Measurements from ENCODE around the gene IL26. TPM values are rescaled to one million over a fixed set of nuclear protein-coding genes. Genes with fewer than 3 reads are reported as not detected.

IL26 gene
- total and polyA plus RNA-seq, 4 donors, result not detected

DNA sequence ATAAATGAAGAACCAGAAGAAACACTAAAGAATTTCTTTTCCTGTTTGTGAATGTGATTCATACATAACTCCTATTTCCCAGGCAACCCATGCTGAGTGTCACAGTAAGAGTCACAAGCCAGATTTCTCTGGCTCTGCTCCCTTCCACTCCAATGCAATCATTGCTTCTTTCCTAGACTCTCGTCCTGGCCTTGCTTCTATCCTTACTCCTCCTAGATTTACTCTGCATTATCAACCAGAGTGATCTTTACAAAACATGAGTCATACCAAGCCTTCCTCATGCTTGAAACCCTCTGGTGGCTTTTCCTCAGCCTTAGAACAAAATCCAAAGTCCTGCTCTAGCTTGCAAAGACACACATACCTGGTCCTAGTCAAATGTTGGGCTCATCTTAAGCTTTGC, 14.5 kb upstream of the IL26 start:
- Histone ChIP-seq H3K4me3 (no peak overlapping the region), H3K27me3 (ENCODE audit: control insufficient read depth in 3 of 3, insufficient read depth in 3 of 3, low read length in 2 of 3) (no peaks in the 10 kb centered on the region), H3K4me1 (ENCODE audit: control insufficient read depth in 5 of 5, insufficient read depth in 5 of 5, low read length in 5 of 5) (peaks cover 0 to 15% (median 2%) of the 10 kb centered on the region in 5 donors), H3K9ac (ENCODE audit: insufficient read depth in 1 of 2, low read length in 2 of 2) (no peak overlapping the region), H3K36me3 (ENCODE audit: control insufficient read depth in 4 of 4, insufficient read depth in 4 of 4, low read length in 4 of 4) (no peaks in the 10 kb centered on the region), H3K9me3 (ENCODE audit: control insufficient read depth in 4 of 4, insufficient read depth in 3 of 4, low read length in 3 of 4) (no peaks in the 10 kb centered on the region), H3K27ac (ENCODE audit: low read depth in 1 of 2, low read length in 1 of 2) (no peak overlapping the region)
- DNase-seq, result peak in 2 of 3 donors; percentile 17 to 49
- ATAC-seq (ENCODE audit: insufficient read depth, low FRiP score), result no peak
- TF ChIP-seq, protein P1, sequence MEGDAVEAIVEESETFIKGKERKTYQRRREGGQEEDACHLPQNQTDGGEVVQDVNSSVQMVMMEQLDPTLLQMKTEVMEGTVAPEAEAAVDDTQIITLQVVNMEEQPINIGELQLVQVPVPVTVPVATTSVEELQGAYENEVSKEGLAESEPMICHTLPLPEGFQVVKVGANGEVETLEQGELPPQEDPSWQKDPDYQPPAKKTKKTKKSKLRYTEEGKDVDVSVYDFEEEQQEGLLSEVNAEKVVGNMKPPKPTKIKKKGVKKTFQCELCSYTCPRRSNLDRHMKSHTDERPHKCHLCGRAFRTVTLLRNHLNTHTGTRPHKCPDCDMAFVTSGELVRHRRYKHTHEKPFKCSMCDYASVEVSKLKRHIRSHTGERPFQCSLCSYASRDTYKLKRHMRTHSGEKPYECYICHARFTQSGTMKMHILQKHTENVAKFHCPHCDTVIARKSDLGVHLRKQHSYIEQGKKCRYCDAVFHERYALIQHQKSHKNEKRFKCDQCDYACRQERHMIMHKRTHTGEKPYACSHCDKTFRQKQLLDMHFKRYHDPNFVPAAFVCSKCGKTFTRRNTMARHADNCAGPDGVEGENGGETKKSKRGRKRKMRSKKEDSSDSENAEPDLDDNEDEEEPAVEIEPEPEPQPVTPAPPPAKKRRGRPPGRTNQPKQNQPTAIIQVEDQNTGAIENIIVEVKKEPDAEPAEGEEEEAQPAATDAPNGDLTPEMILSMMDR (IDR thresholded peaks at IDR 0.05; ENCODE audit: control extremely low read depth, extremely low read depth), result no peak
- 72 to 90% methylated on average over 1 of the region's 1 CpG for WGBS, 2 donors

- H3K4me1 ChIP-seq (ENCODE audit: control insufficient read depth in 5 of 5, insufficient read depth in 5 of 5, low read length in 5 of 5), result peaks cover 0 to 12% (median 2%) of the 10 kb centered on the region in 5 donors
- H3K9me3 ChIP-seq (ENCODE audit: control insufficient read depth in 4 of 4, insufficient read depth in 3 of 4, low read length in 3 of 4), result no peaks in the 10 kb centered on the region
- H3K9ac ChIP-seq (ENCODE audit: insufficient read depth in 1 of 2, low read length in 2 of 2), result no peak overlapping the region
- H3K4me3 ChIP-seq, result no peak overlapping the region
- 90 to 92% methylated on average over 6 of the region's 6 CpGs for WGBS, 2 donors
- TF ChIP-seq, protein P1 (IDR thresholded peaks at IDR 0.05; ENCODE audit: control extremely low read depth, extremely low read depth), result no peak
- H3K27ac ChIP-seq (ENCODE audit: low read depth in 1 of 2, low read length in 1 of 2), result no peak overlapping the region
- H3K36me3 ChIP-seq (ENCODE audit: control insufficient read depth in 4 of 4, insufficient read depth in 4 of 4, low read length in 4 of 4), result no peaks in the 10 kb centered on the region
- DNase-seq (no peak), ATAC-seq (ENCODE audit: insufficient read depth, low FRiP score) (no peak)
- H3K27me3 ChIP-seq (ENCODE audit: control insufficient read depth in 3 of 3, insufficient read depth in 3 of 3, low read length in 2 of 3), result no peaks in the 10 kb centered on the region
Observed at GRCh38 chr12:68239309-68239982, 13.8 kb upstream of the IL26 start.

DNA sequence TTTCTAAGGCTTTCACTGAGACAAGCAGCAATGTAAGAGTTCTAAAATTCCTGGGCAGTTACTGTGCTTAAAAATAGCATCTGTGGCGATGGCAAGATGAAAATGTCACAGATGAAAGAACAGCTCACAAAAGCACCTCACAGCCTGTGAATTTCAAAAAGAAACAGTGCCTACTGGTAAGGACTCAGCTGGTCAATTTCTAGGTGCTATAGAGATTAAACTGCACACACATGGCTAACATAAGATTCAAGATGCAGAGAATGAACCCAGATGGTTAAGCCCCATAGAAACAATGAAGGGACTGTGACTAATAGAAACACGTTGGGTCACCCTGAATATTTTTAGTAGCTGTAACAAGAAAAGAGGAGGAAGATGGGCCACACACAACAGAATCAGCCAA, 12.0 kb upstream of the IL26 start:
- 63 to 66% methylated on average over 2 of the region's 2 CpGs for WGBS, 2 donors
- Histone ChIP-seq H3K4me3 (no peak overlapping the region), H3K27ac (ENCODE audit: low read depth in 1 of 2, low read length in 1 of 2) (no peak overlapping the region), H3K4me1 (ENCODE audit: control insufficient read depth in 5 of 5, insufficient read depth in 5 of 5, low read length in 5 of 5) (peaks cover 0 to 6% (median 0%) of the 10 kb centered on the region in 5 donors), H3K27me3 (ENCODE audit: control insufficient read depth in 3 of 3, insufficient read depth in 3 of 3, low read length in 2 of 3) (no peaks in the 10 kb centered on the region), H3K36me3 (ENCODE audit: control insufficient read depth in 4 of 4, insufficient read depth in 4 of 4, low read length in 4 of 4) (no peaks in the 10 kb centered on the region), H3K9me3 (ENCODE audit: control insufficient read depth in 4 of 4, insufficient read depth in 3 of 4, low read length in 3 of 4) (no peaks in the 10 kb centered on the region), H3K9ac (ENCODE audit: insufficient read depth in 1 of 2, low read length in 2 of 2) (no peak overlapping the region)
- TF ChIP-seq, protein P1 (IDR thresholded peaks at IDR 0.05; ENCODE audit: control extremely low read depth, extremely low read depth), result no peak
- ATAC-seq (ENCODE audit: insufficient read depth, low FRiP score) (no peak), DNase-seq (no peak)

- peaks cover 0 to 4% (median 0%) of the 10 kb centered on the region in 5 donors for H3K4me1 ChIP-seq (ENCODE audit: control insufficient read depth in 5 of 5, insufficient read depth in 5 of 5, low read length in 5 of 5)
- ATAC-seq (ENCODE audit: insufficient read depth, low FRiP score) (no peak), DNase-seq (no peak)
- H3K27ac ChIP-seq (ENCODE audit: low read depth in 1 of 2, low read length in 1 of 2), result no peak overlapping the region
- H3K9me3 ChIP-seq (ENCODE audit: control insufficient read depth in 4 of 4, insufficient read depth in 3 of 4, low read length in 3 of 4), result no peaks in the 10 kb centered on the region
- WGBS, 2 donors, result 53 to 70% methylated on average over 2 of the region's 2 CpGs
- no peaks in the 10 kb centered on the region for H3K36me3 ChIP-seq (ENCODE audit: control insufficient read depth in 4 of 4, insufficient read depth in 4 of 4, low read length in 4 of 4)
- H3K9ac ChIP-seq (ENCODE audit: insufficient read depth in 1 of 2, low read length in 2 of 2), result no peak overlapping the region
- H3K4me3 ChIP-seq, result no peak overlapping the region
- H3K27me3 ChIP-seq (ENCODE audit: control insufficient read depth in 3 of 3, insufficient read depth in 3 of 3, low read length in 2 of 3), result no peaks in the 10 kb centered on the region
- TF ChIP-seq, protein P1 (IDR thresholded peaks at IDR 0.05; ENCODE audit: control extremely low read depth, extremely low read depth), result no peak
Observed at GRCh38 chr12:68237078-68237477, 11.5 kb upstream of the IL26 start.

Data from lung (tissue), 12 donors.